Astrocyte of the spinal cord (primary cell): Measurements from ENCODE around the gene WWOX.

Experiments
- DNase-seq: peaks from one replicate; pipeline ENCODE4 v3.0.0; 2011; ENCODE audit warnings: low read depth, low spot score
- H3K4me3 ChIP-seq: 2 replicates; pipeline ENCODE4 v1.5.1; 2011; ENCODE audit warnings: low read depth, mild to moderate bottlenecking, low read length, moderate library complexity
- in situ Hi-C: cut with HindIII; loops from 2 replicates; pipeline ENCODE4 v1.10.0; 2017; ENCODE audit warnings: low sequenced_read_pairs
- TF ChIP-seq, protein P1 (sequence below): IDR thresholded peaks from 2 replicates; pipeline ENCODE4 v1.5.1; 2012; ENCODE audit warnings: low read depth, mild to moderate bottlenecking, low read length, inconsistent platforms

Gene WWOX

DNA sequence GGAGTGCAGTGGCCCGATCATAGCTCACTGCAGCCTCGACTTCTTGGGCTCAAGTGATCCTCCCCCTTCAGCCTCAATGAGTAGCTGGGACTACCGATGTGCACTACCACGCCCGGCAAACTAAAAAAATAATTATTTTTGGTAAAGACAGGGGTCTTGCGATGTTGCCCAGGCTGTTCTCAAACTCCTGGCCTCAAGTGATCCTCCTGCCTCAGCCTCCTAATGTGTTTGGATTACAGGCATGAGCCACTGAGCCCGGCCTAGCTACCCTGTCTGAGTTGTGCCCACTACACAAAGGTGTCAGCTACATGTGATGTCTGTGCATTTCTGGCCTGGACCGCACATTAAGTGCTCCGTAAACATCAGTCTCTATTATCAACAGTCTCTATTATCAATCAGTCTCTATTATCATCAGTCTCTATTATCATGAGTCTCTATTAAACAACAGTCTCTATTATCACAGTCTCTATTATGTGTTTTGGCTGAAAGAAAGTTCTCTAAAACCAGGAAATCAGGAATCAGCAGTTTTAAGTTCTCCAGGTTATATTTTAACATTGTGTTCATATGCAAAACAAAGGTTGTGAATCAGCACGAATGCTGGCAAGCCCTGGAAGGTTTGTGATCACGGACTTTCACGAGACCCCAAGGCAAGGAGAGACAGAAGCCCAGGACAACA is 721 bp upstream of the WWOX start:
- in situ Hi-C loops: no loop called here
- DNase-seq: no peak
- TF ChIP-seq, protein P1, sequence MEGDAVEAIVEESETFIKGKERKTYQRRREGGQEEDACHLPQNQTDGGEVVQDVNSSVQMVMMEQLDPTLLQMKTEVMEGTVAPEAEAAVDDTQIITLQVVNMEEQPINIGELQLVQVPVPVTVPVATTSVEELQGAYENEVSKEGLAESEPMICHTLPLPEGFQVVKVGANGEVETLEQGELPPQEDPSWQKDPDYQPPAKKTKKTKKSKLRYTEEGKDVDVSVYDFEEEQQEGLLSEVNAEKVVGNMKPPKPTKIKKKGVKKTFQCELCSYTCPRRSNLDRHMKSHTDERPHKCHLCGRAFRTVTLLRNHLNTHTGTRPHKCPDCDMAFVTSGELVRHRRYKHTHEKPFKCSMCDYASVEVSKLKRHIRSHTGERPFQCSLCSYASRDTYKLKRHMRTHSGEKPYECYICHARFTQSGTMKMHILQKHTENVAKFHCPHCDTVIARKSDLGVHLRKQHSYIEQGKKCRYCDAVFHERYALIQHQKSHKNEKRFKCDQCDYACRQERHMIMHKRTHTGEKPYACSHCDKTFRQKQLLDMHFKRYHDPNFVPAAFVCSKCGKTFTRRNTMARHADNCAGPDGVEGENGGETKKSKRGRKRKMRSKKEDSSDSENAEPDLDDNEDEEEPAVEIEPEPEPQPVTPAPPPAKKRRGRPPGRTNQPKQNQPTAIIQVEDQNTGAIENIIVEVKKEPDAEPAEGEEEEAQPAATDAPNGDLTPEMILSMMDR: no peak

DNA sequence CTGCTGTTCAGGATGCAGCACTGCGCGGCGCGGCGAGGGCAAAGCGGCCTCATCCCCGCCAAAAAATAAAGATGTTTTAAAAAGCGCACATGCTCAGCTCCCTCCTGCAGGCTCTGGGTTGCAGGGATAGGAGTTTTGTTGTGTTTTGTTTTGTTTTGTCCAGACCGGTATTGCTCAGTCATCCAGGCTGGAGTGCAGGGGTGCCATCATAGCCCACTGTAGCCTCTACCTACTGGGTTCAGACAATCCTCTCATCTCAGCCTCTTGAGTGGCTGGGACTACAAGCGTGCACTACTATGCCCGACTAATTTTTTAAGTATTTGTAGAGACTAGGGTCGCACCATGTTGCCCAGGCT is 636 bp downstream of the WWOX start:
- in situ Hi-C loops: no loop called here
- H3K4me3 ChIP-seq: peak overlapping the region; percentile 89

More for the DNA sequence above, 721 bp upstream of the WWOX start:
- peak overlapping the region; percentile 89 for H3K4me3 ChIP-seq

DNA sequence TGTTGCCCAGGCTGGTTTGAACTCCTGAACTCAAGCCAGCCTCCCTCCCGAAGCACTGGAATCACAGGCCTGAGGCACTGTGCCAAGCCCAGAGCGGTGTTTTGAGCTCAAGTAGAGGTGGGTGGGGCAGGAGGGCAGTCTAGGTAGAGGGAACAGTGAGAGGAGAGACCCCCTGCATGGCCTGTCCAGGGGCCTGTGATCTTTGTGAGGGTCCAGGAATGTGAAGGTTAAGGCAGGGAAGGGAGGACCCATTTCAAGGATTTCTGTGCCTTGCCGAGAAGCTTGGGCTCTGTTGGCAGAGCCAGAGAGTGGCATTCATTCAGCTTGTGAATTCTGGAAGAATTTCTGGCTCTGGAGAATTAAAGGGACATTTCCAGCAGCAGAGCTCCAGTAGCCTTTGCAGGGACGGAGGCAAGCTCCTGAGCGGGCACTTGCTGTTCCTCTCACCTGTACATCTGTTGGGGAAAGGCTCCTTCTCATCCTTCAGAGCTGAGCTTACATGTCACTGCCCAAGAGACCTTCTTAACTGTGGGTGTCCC is 2.7 kb downstream of the WWOX start:
- H3K4me3 ChIP-seq: no peak overlapping the region
- DNase-seq: no peak
- in situ Hi-C loops: no loop called here
- TF ChIP-seq, protein P1: no peak

More for the DNA sequence above, 636 bp downstream of the WWOX start:
- peak; percentile 52 for DNase-seq
- TF ChIP-seq, protein P1: peak; percentile 96

DNA sequence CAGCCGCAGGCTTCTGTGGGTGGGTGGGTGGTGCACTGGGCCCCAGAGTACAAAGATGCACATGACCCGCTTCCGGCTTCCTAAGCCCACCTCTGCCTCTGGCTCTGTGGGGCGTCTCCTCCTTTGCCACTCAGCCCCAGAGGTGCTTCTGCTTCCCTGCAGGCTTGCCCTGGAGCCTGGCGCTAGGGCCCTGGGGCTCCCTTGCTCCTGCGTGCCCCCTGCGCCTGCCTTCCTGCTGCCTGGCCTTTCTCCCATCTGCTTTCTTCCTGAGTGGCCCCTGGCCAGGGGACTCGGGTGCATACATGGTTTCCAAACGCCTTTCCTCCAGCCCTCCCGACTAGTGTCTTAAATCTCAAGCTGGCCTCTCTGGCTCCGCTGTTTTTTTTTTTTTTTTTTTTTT is 3.4 kb downstream of the WWOX start:
- DNase-seq: no peak
- no peak overlapping the region for H3K4me3 ChIP-seq
- TF ChIP-seq, protein P1: no peak
- in situ Hi-C loops: no loop called here

DNA sequence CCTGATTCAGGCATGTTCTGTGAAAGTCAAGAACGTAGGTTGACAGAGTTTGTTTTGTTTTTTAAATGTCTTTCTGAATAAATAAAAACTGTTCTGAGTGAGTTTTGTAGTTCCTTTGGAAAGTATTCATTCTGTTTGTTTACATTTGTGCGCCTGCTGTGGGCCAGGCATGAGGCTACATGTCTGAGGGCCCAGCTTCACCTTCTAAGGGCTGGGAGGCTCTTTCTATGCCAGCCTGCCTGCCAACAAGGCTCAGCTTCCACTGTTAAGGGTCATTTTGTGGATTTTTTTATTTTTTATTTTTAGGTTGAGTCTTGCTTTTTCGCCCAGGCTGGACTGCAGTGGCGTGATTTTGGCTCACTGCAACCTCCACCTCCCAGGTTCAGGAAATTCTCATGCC is 6.1 kb downstream of the WWOX start:
- in situ Hi-C loops: no loop called here
- TF ChIP-seq, protein P1: no peak
- H3K4me3 ChIP-seq: no peak overlapping the region
- no peak for DNase-seq

DNA sequence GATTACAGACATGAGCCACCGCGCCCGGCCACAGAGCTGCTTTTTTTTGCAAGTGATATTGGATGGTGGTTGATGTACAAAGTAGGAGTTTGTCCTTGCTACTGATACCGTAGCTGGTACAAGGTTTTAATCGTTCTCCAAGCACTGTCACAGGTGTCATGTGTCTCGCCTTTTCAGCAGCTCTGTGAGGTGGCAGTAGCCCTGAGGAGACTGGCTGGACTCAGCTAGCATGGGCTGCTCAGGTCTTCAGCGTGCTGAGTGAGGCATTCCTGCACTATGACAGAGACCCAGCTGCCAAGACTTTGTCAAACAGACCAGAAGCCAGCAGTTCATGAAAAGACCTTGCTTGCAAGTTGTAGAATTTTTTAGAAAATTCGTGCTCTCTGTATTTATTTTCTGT is 7.2 kb downstream of the WWOX start:
- TF ChIP-seq, protein P1: no peak
- in situ Hi-C loops: no loop called here
- H3K4me3 ChIP-seq: no peak overlapping the region
- no peak for DNase-seq
